ENCODE results near the gene SLC35D2.
A peak's percentile ranks its signal among the peaks of the same experiment; 100 is the strongest.

The SLC35D2 gene

GRCh38 chr9:96274939-96275338, 108.6 kb downstream of the SLC35D2 start:
- Histone ChIP-seq H3K36me3 (ENCODE audit: control insufficient read depth in 2 of 2, insufficient read depth in 1 of 2, low read length in 2 of 2) (no peaks in the 10 kb centered on the region), H3K4me3 (ENCODE audit: low read depth, low read length) (no peak overlapping the region), H3K9me3 (ENCODE audit: control insufficient read depth, insufficient read depth, low read depth, low read length) (no peaks in the 10 kb centered on the region), H3K27ac (ENCODE audit: extremely low read depth, low read depth, low read length) (no peak overlapping the region), H3K4me1 (ENCODE audit: control insufficient read depth, insufficient read depth, low read length) (no peaks in the 10 kb centered on the region)
- peak; percentile 99 for TF ChIP-seq SETDB1 (IDR thresholded peaks at IDR 0.05; ENCODE audit: insufficient read length, low read length)
- 0 out of 2 replicates have a peak, but pooled peaks have one; percentile 49 for TF ChIP-seq TRIM28 (IDR thresholded peaks at IDR 0.05; ENCODE audit: borderline replicate concordance, low read length)
- TF ChIP-seq GLIS1 (tag by site-specific recombination; IDR thresholded peaks at IDR 0.05), result no peak
- no peak for TF ChIP-seq BCL11B (tag by site-specific recombination; IDR thresholded peaks at IDR 0.05; ENCODE audit: low read depth)
- TF ChIP-seq ZNF843 (tag by site-specific recombination; IDR thresholded peaks at IDR 0.05), result no peak
- no peak for TF ChIP-seq ZNF398 (tag by site-specific recombination; IDR thresholded peaks at IDR 0.05)
- no peak for TF ChIP-seq ZNF18 (tag by site-specific recombination; IDR thresholded peaks at IDR 0.05)
- no peak for TF ChIP-seq ZBTB11 (tag by site-specific recombination; conservative IDR thresholded peaks at IDR 0.05; ENCODE audit: low read depth)
- TF ChIP-seq GFI1B (tag by site-specific recombination; IDR thresholded peaks at IDR 0.05), result no peak
- CTCF ChIA-PET, result no interaction called here
- POLR2A ChIA-PET, result no interaction called here

All from HEK293 (cell line).